SH-SY5Y (cell line): Measurements from ENCODE around the gene PKP4.

ENCODE experiments used
- GATA2 ChIP-seq: IDR thresholded peaks from 2 replicates; pipeline ENCODE4 v1.6.1; 2011; ENCODE audit warnings: mild to moderate bottlenecking, low read depth, low read length
- GATA3 ChIP-seq: IDR thresholded peaks from 2 replicates; pipeline ENCODE4 v1.6.1; 2011; ENCODE audit warnings: low read depth, mild to moderate bottlenecking, low read length, moderate library complexity

Gene PKP4

DNA sequence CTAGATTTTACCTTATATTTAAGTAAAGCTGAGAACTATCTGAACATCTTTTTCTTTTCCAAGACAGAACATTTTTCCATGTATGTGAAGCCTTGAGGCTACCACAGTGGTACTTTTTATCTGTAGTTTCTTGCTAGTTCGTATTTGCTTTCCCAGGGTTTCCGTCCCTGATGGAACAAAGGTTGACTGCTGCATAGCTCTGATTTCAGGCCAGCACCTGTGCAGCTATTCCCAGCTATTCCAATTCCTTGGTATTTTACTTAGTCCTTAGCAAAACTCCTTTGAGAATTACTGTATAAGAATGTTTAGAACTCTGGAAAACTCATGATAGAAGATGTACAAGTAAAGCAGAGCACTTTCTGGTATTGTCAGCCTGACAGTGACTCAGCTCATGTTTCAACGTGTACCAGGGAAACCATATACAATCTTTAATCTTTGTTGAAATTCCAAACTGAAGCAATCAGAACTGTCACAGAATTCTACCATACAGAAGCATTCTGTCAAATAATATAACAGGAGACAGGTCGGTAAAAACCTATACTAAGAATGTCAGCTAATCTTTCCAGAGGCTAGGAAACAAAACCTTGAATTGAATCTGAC, 162.2 kb downstream of the PKP4 start:
- no peak for TF ChIP-seq GATA2
- TF ChIP-seq GATA3, result no peak

- TF ChIP-seq GATA2, result no peak
- no peak for TF ChIP-seq GATA3
These were observed 162.7 kb downstream of the PKP4 start for GRCh38 chr2:158619496-158619895.

DNA sequence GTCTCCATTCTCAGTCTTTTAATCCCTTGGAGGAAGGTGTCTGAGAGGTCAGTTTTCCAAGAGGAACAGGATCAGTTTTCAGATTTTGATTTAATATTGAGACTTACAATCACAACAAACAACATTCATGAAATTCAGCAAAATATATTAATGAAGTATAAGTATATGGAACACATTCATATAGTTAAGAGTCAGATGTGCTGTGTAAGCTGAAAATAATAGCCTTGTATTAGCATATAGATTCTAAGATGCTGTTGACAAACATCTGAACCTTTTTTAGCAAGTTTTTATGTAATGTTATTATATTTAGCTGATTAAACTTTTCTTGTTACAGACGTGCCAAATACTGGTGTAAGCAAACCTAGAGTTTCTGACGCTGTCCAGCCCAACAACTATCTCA, 163.9 kb downstream of the PKP4 start:
- TF ChIP-seq GATA2 (no peak), GATA3 (no peak)

GRCh38 chr2:158624071-158624667, 167.4 kb downstream of the PKP4 start:
- no peak for TF ChIP-seq GATA2

DNA sequence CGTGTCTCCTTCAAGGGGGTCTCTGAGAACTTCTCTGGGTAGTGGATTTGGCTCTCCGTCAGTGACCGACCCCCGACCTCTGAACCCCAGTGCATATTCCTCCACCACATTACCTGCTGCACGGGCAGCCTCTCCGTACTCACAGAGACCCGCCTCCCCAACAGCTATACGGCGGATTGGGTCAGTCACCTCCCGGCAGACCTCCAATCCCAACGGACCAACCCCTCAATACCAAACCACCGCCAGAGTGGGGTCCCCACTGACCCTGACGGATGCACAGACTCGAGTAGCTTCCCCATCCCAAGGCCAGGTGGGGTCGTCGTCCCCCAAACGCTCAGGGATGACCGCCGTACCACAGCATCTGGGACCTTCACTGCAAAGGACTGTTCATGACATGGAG, 168.2 kb downstream of the PKP4 start:
- no peak for TF ChIP-seq GATA3
- TF ChIP-seq GATA2, result no peak

DNA sequence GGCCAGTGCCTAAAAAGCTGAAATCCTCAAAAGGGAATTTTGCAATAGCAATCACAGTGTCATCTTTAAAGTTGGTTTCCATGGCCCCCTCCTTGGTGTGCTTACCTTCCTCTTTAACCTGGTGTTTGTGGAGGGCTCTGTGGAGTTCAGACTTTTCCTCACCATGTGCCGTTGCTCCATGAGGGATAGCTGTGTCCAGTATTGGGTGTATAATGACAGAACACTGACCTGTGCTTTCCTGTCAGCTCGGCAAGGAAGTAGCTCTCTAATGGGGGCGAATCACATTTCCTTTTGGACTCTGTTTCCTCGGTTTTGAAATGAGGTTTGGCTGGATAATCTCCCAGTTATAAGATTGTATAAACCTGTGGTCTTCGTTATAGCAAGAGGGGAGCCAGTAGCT, 172.4 kb downstream of the PKP4 start:
- TF ChIP-seq GATA2 (no peak), GATA3 (no peak)

GRCh38 chr2:158633261-158633660, 176.5 kb downstream of the PKP4 start:
- TF ChIP-seq GATA3 (no peak), GATA2 (no peak)

DNA sequence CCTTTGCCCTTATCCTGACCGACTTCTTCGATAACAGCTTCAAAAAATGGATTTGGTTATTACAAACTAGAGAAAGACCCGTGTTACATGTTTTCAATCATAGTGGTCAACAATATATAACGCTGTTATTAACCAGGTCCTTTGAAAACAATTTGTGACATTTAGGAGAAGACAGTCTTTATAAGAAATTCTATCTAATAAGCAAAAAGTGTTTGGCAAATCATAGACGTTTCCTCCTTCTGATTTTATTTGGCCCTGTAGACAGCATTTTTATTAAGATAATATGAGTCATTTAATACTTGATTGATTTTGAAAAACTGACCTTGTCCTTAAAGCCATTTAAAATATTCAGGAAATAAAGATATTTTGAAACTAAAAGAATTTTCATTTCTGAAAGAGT, 177.9 kb downstream of the PKP4 start:
- TF ChIP-seq GATA2, result no peak
- no peak for TF ChIP-seq GATA3

GRCh38 chr2:158635961-158636601, 179.3 kb downstream of the PKP4 start:
- TF ChIP-seq GATA2, result no peak

GRCh38 chr2:158637357-158637756, 180.6 kb downstream of the PKP4 start:
- TF ChIP-seq GATA3, result no peak
- TF ChIP-seq GATA2, result no peak

GRCh38 chr2:158644139-158644538, 187.4 kb downstream of the PKP4 start:
- TF ChIP-seq GATA3, result no peak
- TF ChIP-seq GATA2, result no peak

- TF ChIP-seq GATA2 (no peak), GATA3 (no peak)
These were observed 188.5 kb downstream of the PKP4 start for GRCh38 chr2:158645299-158645698.

GRCh38 chr2:158647436-158648231, 190.9 kb downstream of the PKP4 start:
- TF ChIP-seq GATA3 (no peak), GATA2 (no peak)

- TF ChIP-seq GATA3 (no peak), GATA2 (no peak)
These were observed 193.1 kb downstream of the PKP4 start for GRCh38 chr2:158649846-158650245.

- TF ChIP-seq GATA2 (no peak), GATA3 (no peak)
These were observed 194.1 kb downstream of the PKP4 start for GRCh38 chr2:158650646-158651357.

GRCh38 chr2:158651358-158652057, 194.8 kb downstream of the PKP4 start:
- TF ChIP-seq GATA3 (no peak), GATA2 (no peak)
